Measurements from ENCODE around the gene IFFO2. TPM values are rescaled to one million over a fixed set of nuclear protein-coding genes. Genes with fewer than 3 reads are reported as not detected.

IFFO2 gene
- total RNA-seq, 1 experiment from 2014 or later, result 15.3 TPM

- Histone ChIP-seq H3K4me3 (no peak overlapping the region), H3K27ac (peak overlapping the region; percentile 43), H3K36me3 (no peaks in the 10 kb centered on the region), H3K9me3 (replicated peaks) (no peaks in the 10 kb centered on the region), H3K4me1 (replicated peaks) (peaks cover 15% of the 10 kb centered on the region), H3K27me3 (replicated peaks) (no peaks in the 10 kb centered on the region)
- peak; percentile 81 to 84 for DNase-seq (ENCODE audit: low read depth in 1 of 2, low spot score in 2 of 2)
These were observed 9.0 kb upstream of the IFFO2 start for GRCh38 chr1:18965206-18966173.

DNA sequence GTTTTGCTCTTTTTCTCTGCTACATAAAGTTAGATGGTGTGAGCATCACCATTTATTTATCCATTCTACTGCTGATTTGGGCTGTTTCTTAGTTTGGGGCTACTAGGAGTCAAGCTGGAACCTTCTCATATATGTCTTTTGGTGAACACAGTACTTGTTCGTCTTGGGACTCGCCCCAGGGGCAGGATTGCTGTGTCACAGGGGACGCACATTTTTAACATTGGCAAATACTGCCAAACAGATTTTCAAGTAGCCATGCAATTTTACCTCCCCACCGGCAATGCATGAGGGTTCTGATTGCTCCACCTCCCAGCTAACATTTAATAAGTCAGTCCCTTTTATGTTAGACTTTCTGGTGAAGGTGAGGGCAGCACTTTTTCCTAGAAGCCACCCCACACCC, 7.5 kb upstream of the IFFO2 start:
- Histone ChIP-seq H3K4me1 (replicated peaks) (peaks cover 15% of the 10 kb centered on the region), H3K27me3 (replicated peaks) (no peaks in the 10 kb centered on the region), H3K4me3 (no peak overlapping the region), H3K27ac (no peak overlapping the region), H3K36me3 (no peaks in the 10 kb centered on the region), H3K9me3 (replicated peaks) (no peaks in the 10 kb centered on the region)
- DNase-seq (ENCODE audit: low read depth in 1 of 2, low spot score in 2 of 2), result no peak

DNA sequence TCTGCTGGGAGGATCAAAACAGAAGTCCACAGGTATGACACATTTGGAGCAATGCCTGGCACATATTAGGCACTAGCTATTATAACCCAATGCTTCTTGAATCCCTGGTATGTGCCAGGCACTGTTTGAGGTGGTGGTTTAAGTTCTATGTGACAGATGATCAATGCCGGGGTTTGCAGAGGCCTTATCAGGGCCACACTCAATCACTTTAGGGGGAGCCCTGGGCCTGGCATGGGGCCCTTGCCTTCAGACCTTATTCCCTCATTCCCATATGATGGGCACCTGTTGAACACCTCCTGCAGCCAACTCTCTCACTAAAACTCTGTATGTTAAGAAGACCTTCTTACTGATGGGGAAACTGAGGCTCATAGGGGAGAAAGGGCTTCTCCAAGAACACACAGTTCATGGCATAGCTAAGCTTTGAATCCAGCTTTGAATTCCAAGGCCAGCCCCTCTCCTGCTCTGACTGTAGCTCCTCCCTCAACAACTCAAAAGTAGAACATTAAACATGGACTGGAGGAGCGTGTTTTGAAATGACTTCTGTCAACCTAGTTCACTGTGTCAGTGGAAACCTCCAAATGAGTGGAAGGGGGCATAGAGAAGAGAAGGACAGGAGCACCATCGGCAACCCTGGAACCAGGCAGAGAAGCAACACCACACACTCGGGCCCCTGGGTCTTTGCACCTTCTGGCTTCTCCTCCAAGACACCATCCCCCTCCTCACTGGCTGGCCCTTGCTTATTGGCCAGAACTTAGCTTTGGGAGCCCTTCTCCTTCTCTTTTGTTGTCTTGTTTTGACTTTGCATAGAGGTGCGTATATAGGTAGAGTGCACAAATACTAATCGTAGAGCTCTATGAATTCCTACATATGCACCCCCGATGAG, 6.6 kb upstream of the IFFO2 start:
- Histone ChIP-seq H3K4me3 (no peak overlapping the region), H3K27ac (no peak overlapping the region), H3K27me3 (replicated peaks) (no peaks in the 10 kb centered on the region), H3K9me3 (replicated peaks) (no peaks in the 10 kb centered on the region), H3K4me1 (replicated peaks) (peaks cover 18% of the 10 kb centered on the region), H3K36me3 (no peaks in the 10 kb centered on the region)
- DNase-seq (ENCODE audit: low read depth in 1 of 2, low spot score in 2 of 2), result no peak

- no peaks in the 10 kb centered on the region for H3K36me3 ChIP-seq
- H3K27ac ChIP-seq, result no peak overlapping the region
- no peak overlapping the region for H3K4me3 ChIP-seq
- no peaks in the 10 kb centered on the region for H3K9me3 ChIP-seq (replicated peaks)
- DNase-seq (ENCODE audit: low read depth in 1 of 2, low spot score in 2 of 2), result no peak
- H3K27me3 ChIP-seq (replicated peaks), result no peaks in the 10 kb centered on the region
- H3K4me1 ChIP-seq (replicated peaks), result peaks cover 27% of the 10 kb centered on the region
These were observed 5.7 kb upstream of the IFFO2 start for GRCh38 chr1:18962121-18962721.

DNA sequence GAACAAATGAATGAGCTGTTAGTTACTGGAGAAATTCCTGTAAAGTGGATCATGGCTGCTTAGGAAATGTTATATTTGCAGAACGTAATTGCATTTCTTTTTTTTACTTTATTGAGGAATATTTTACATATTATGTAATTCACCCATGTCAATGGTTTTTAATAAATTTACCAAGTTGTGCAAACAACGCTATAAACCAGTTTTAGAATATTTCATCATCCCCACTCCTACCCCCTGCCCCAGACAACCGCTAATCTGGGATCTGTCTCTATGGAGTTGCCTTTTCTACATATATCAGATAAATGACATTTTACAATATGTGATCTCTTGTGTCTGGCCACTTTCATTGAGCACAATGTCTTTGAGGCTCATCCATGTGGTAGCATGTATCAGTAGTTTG, 4.3 kb upstream of the IFFO2 start:
- no peak overlapping the region for H3K27ac ChIP-seq
- no peaks in the 10 kb centered on the region for H3K27me3 ChIP-seq (replicated peaks)
- peaks cover 3% of the 10 kb centered on the region; the same call in 1 of the 2 replicates for H3K36me3 ChIP-seq
- peaks cover 30% of the 10 kb centered on the region for H3K4me1 ChIP-seq (replicated peaks)
- no peak for DNase-seq (ENCODE audit: low read depth in 1 of 2, low spot score in 2 of 2)
- no peak overlapping the region for H3K4me3 ChIP-seq
- no peaks in the 10 kb centered on the region for H3K9me3 ChIP-seq (replicated peaks)

DNA sequence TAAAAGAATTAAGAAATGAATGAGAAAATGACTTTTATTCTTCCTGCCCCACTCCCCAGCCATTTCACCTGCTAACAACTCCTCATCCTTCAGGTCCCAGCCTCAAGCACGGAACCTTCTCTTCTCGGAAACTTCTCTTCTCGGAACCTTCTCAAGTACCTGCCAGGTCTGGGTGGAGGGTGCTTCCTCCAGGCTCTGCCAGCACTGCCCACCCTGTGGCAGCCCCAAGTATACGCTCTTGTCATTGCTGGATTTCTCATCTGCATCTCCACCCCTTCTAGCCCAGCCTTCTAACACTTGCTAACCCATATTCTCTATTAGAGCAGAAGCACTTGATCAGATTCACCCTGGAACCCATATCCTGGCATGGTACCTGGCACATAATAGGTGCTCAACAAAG, 3.9 kb upstream of the IFFO2 start:
- H3K36me3 ChIP-seq, result peaks cover 8% of the 10 kb centered on the region; the same call in 1 of the 2 replicates
- peaks cover 3% of the 10 kb centered on the region; the same call in 1 of the 2 replicates for H3K9me3 ChIP-seq (replicated peaks)
- H3K4me3 ChIP-seq, result no peak overlapping the region
- peaks cover 30% of the 10 kb centered on the region for H3K4me1 ChIP-seq (replicated peaks)
- DNase-seq (ENCODE audit: low read depth in 1 of 2, low spot score in 2 of 2), result no peak
- no peaks in the 10 kb centered on the region for H3K27me3 ChIP-seq (replicated peaks)
- H3K27ac ChIP-seq, result no peak overlapping the region

GRCh38 chr1:18959591-18959990, 3.1 kb upstream of the IFFO2 start:
- H3K4me1 ChIP-seq (replicated peaks), result peaks cover 33% of the 10 kb centered on the region
- H3K27ac ChIP-seq, result no peak overlapping the region
- peaks cover 8% of the 10 kb centered on the region; the same call in 1 of the 2 replicates for H3K36me3 ChIP-seq
- H3K9me3 ChIP-seq (replicated peaks), result peaks cover 4% of the 10 kb centered on the region; the same call in 1 of the 2 replicates
- no peak for DNase-seq (ENCODE audit: low read depth in 1 of 2, low spot score in 2 of 2)
- H3K4me3 ChIP-seq, result no peak overlapping the region
- no peaks in the 10 kb centered on the region for H3K27me3 ChIP-seq (replicated peaks)

DNA sequence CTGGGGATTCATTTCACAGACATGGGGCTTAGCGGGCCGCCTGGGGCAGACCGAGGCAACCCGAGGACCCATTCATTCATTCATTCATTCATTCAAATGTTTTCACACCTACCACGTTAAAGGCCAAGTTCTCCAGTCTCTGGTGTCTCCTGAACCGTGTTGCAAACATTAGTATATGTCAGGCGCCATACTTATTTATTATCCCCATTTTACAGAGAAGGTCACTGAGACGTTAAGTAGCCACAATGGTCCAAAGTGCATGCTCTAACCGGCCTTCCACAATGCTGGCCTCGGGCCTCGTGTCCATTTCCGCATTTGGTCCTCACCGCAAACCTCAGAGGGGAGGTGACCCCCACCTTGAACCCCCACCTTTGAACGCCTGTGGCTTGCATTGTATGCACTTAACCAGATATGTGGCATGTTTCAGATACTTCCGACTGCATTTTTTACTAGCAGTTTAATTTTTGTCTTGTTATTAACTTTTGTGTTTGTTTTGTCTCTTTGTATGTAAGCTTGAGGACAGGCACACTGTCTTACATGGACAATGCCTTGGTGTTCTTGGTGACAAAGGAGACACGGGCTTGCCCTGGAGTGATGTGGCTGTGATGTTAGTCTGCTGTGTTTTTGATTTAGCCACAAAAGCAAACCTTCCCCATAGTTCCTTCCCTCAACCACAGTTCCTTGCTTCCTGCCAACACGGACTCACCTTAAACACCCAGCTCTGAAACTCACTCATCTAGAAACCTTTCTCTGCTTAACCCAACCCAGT, 1.2 kb upstream of the IFFO2 start:
- Histone ChIP-seq H3K4me1 (replicated peaks) (peaks cover 41% of the 10 kb centered on the region), H3K36me3 (peaks cover 15% of the 10 kb centered on the region), H3K4me3 (no peak overlapping the region), H3K27me3 (replicated peaks) (no peaks in the 10 kb centered on the region), H3K27ac (no peak overlapping the region), H3K9me3 (replicated peaks) (peaks cover 4% of the 10 kb centered on the region; the same call in 1 of the 2 replicates)
- no peak for DNase-seq (ENCODE audit: low read depth in 1 of 2, low spot score in 2 of 2)

DNA sequence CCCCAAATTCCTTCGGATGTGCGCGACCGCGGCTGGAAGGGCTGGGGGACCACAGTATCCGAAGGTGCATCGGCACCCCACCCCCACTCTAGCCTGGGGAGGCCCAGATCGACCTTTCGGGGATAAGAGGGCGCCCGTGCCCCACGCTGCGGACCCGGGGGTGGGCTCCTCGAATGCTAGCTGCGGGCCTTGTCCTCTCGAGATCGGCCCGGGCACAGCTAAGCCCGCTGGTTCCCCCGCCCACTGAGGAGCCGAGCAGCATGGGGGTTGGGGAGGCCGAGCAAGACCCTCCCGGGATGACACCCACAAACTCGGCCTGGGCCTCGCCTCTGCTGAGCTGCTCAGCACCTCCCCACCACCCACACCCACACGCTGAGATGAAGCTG, 653 bp upstream of the IFFO2 start:
- H3K27ac ChIP-seq, result no peak overlapping the region
- peaks cover 4% of the 10 kb centered on the region; the same call in 1 of the 2 replicates for H3K9me3 ChIP-seq (replicated peaks)
- no peaks in the 10 kb centered on the region for H3K27me3 ChIP-seq (replicated peaks)
- H3K4me3 ChIP-seq, result peak overlapping the region; percentile 98
- DNase-seq (ENCODE audit: low read depth in 1 of 2, low spot score in 2 of 2), result no peak
- H3K36me3 ChIP-seq, result peaks cover 18% of the 10 kb centered on the region
- peaks cover 47% of the 10 kb centered on the region for H3K4me1 ChIP-seq (replicated peaks)

- DNase-seq (ENCODE audit: low read depth in 1 of 2, low spot score in 2 of 2), result peak in 1 of 2 experiments; percentile 37
- Histone ChIP-seq H3K27ac (no peak overlapping the region), H3K4me3 (peak overlapping the region; percentile 98), H3K9me3 (replicated peaks) (peaks cover 4% of the 10 kb centered on the region; the same call in 1 of the 2 replicates), H3K27me3 (replicated peaks) (no peaks in the 10 kb centered on the region), H3K4me1 (replicated peaks) (peaks cover 62% of the 10 kb centered on the region), H3K36me3 (peaks cover 18% of the 10 kb centered on the region)
These were observed 859 bp downstream of the IFFO2 start for GRCh38 chr1:18955441-18956192.

DNA sequence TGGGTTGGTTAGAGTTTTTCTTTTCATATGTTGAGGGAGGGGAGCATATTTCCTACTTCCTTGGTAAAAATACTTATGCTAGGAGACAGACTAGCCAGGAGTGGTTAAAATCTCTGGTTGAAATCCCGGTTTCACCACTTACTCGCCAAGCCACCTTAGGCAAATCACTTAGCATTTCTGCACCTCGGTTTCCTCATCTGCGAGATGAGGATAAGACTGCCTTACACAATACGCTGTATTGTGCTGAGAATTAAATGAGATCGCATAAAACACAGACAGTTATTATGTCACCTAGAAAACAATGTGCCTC, 1.4 kb downstream of the IFFO2 start:
- DNase-seq (ENCODE audit: low read depth in 1 of 2, low spot score in 2 of 2), result peak in 1 of 2 experiments; percentile 12
- H3K27me3 ChIP-seq (replicated peaks), result no peaks in the 10 kb centered on the region
- H3K9me3 ChIP-seq (replicated peaks), result peaks cover 4% of the 10 kb centered on the region; the same call in 1 of the 2 replicates
- H3K36me3 ChIP-seq, result peaks cover 18% of the 10 kb centered on the region
- peaks cover 67% of the 10 kb centered on the region for H3K4me1 ChIP-seq (replicated peaks)
- no peak overlapping the region for H3K27ac ChIP-seq
- H3K4me3 ChIP-seq, result peak overlapping the region; percentile 98

DNA sequence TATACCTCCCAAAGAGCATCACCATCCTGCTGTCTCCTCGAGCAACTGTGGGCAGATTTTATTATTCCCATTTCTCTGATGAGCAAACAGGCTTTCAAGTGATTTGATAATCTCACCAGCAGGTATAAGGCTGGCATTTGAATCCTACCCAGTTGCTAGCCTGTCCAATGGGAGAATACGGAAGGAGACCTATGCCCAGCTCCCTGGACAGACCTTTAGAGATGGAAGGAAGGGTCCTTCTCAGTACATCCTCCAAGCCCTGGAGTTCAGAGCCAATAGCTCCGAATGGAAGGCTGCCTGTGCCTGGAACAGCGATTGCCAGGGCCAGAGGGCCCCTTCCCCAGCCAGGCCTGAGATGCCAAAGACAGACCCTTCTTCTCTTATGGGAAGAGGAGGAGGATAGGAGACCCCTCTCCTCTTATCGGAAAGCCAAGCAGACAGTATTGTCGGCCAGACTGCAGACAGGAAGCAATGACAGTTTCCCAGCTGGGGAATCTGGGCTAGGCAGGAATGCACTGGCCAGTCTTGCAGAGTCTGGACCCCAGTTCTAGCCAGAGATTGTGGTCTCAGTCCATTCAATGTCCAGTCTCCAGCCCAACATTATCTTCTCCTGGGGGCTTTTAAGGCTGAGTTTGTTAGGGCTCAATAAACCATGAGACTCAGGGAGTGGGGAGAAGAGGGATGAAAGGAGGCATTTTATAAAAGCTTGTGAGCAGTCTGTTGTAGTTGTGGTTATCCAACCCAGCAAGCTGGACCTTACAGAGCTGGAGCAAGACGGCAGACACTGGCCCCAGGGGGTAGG, 2.0 kb downstream of the IFFO2 start:
- Histone ChIP-seq H3K27ac (no peak overlapping the region), H3K4me3 (peak overlapping the region; percentile 98), H3K27me3 (replicated peaks) (no peaks in the 10 kb centered on the region), H3K4me1 (replicated peaks) (peaks cover 73% of the 10 kb centered on the region), H3K9me3 (replicated peaks) (peaks cover 4% of the 10 kb centered on the region; the same call in 1 of the 2 replicates), H3K36me3 (peaks cover 19% of the 10 kb centered on the region)
- peak in 1 of 2 experiments; percentile 44 for DNase-seq (ENCODE audit: low read depth in 1 of 2, low spot score in 2 of 2)
